H9 (cell line): Measurements from ENCODE around the gene ISG20L2. TPM values are rescaled to one million over a fixed set of nuclear protein-coding genes. Genes with fewer than 3 reads are reported as not detected.

Experiments used
- DNase-seq: peaks from one replicate; pipeline ENCODE4 v3.0.0-alpha.2; 2017
- H2AFZ ChIP-seq: one replicate; pipeline ENCODE4 v1.6.1; 2013; ENCODE audit warnings: mild to moderate bottlenecking, low read length, control low read depth, moderate library complexity
- H2AK5ac ChIP-seq: 2 replicates; pipeline ENCODE4 v1.6.1; 2013; ENCODE audit warnings: low read length, control low read depth, mixed read lengths; ENCODE audit not compliant: insufficient read length
- H2BK120ac ChIP-seq: one replicate; pipeline ENCODE4 v1.6.1; 2013; ENCODE audit warnings: low read depth, mild to moderate bottlenecking, low read length, control low read depth, inconsistent platforms; ENCODE audit not compliant: poor library complexity, severe bottlenecking
- H2BK12ac ChIP-seq: 2 replicates; pipeline ENCODE4 v1.6.1; 2013; ENCODE audit warnings: low read length, control low read depth, mixed read lengths, low read depth; ENCODE audit not compliant: insufficient read length
- H2BK15ac ChIP-seq: 2 replicates; pipeline ENCODE4 v1.6.1; 2013; ENCODE audit warnings: low read depth, low read length, control low read depth
- H2BK20ac ChIP-seq: one replicate; pipeline ENCODE4 v1.6.1; 2013; ENCODE audit warnings: low read depth, mild to moderate bottlenecking, low read length, control low read depth, inconsistent platforms; ENCODE audit not compliant: poor library complexity, severe bottlenecking
- H2BK5ac ChIP-seq: 2 replicates; pipeline ENCODE4 v1.6.1; 2013; ENCODE audit warnings: low read length, control low read depth, mixed read lengths; ENCODE audit not compliant: insufficient read length
- H3K14ac ChIP-seq: 2 replicates; pipeline ENCODE4 v1.6.1; 2013; ENCODE audit warnings: low read length, control low read depth; ENCODE audit not compliant: insufficient read depth
- H3K18ac ChIP-seq: 2 replicates; pipeline ENCODE4 v1.6.1; 2013; ENCODE audit warnings: low read depth, mild to moderate bottlenecking, mixed read lengths, low read length, control low read depth; ENCODE audit not compliant: insufficient read length
- H3K23ac ChIP-seq: 2 replicates; pipeline ENCODE4 v1.6.1; 2013; ENCODE audit warnings: low read length, control low read depth, mixed read lengths, low read depth; ENCODE audit not compliant: insufficient read length
- H3K23me2 ChIP-seq: 2 replicates; pipeline ENCODE4 v1.6.1; 2013; ENCODE audit warnings: low read depth, mild to moderate bottlenecking, mixed read lengths, low read length, control low read depth; ENCODE audit not compliant: insufficient read length, poor library complexity, severe bottlenecking
- H3K27ac ChIP-seq: 2 replicates; pipeline ENCODE4 v1.5.1; 2013; ENCODE audit warnings: low read length, control low read depth, mixed read lengths, low read depth; ENCODE audit not compliant: insufficient read length
- H3K27me3 ChIP-seq: 2 replicates; pipeline ENCODE4 v1.6.1; 2013; ENCODE audit warnings: low read length, control low read depth, inconsistent platforms; ENCODE audit not compliant: insufficient read depth
- H3K4ac ChIP-seq: 2 replicates; pipeline ENCODE4 v1.6.1; 2013; ENCODE audit warnings: low read depth, mild to moderate bottlenecking, control low read depth, inconsistent platforms, low read length, moderate library complexity
- H3K4me1 ChIP-seq: 2 replicates; pipeline ENCODE4 v1.6.1; 2013; ENCODE audit warnings: low read length, control low read depth, inconsistent platforms; ENCODE audit not compliant: insufficient read depth
- H3K4me2 ChIP-seq: 2 replicates; pipeline ENCODE4 v1.6.1; 2013; ENCODE audit warnings: low read length, control low read depth, mixed read lengths; ENCODE audit not compliant: insufficient read length, insufficient read depth
- H3K56ac ChIP-seq: 2 replicates; pipeline ENCODE4 v1.6.1; 2013; ENCODE audit warnings: low read depth, mild to moderate bottlenecking, mixed read lengths, low read length, control low read depth; ENCODE audit not compliant: insufficient read length
- H3K79me1 ChIP-seq: 2 replicates; pipeline ENCODE4 v1.6.1; 2013; ENCODE audit warnings: low read depth, mild to moderate bottlenecking, moderate library complexity, low read length, control low read depth, inconsistent platforms; ENCODE audit not compliant: insufficient read depth, poor library complexity, severe bottlenecking
- H3K79me2 ChIP-seq: 2 replicates; pipeline ENCODE4 v1.6.1; 2013; ENCODE audit warnings: low read length, control low read depth, inconsistent platforms; ENCODE audit not compliant: insufficient read depth
- H3K9ac ChIP-seq: 2 replicates; pipeline ENCODE4 v1.6.1; 2013; ENCODE audit warnings: low read length, control low read depth, mixed read lengths; ENCODE audit not compliant: insufficient read length; ENCODE audit errors: extremely low read depth
- H3K9me3 ChIP-seq: one replicate; pipeline ENCODE4 v1.6.1; 2013; ENCODE audit warnings: low read depth, low read length, inconsistent platforms; ENCODE audit not compliant: control insufficient read depth
- H3T11ph ChIP-seq: one replicate; pipeline ENCODE4 v1.6.1; 2013; ENCODE audit warnings: mild to moderate bottlenecking, low read length, control low read depth, inconsistent platforms
- H4K20me1 ChIP-seq: one replicate; pipeline ENCODE4 v1.6.1; 2013; ENCODE audit not compliant: control insufficient read depth, insufficient read length, insufficient read depth
- H4K5ac ChIP-seq: 2 replicates; pipeline ENCODE4 v1.6.1; 2013; ENCODE audit warnings: low read depth, mild to moderate bottlenecking, mixed read lengths, low read length, control low read depth; ENCODE audit not compliant: insufficient read length
- H4K8ac ChIP-seq: replicated peaks from 2 replicates; pipeline ENCODE4 v1.6.1; 2013; ENCODE audit warnings: low read length, control low read depth, mixed read lengths, low read depth; ENCODE audit not compliant: insufficient read length
- H4K91ac ChIP-seq: 2 replicates; pipeline ENCODE4 v1.6.1; 2013; ENCODE audit warnings: low read depth, mild to moderate bottlenecking, moderate library complexity, mixed read lengths, low read length, control low read depth; ENCODE audit not compliant: insufficient read length
- H3K27ac Mint-ChIP-seq, 3 experiments: 2 replicates in 2 of 3; 3 replicates in 1 of 3; pipeline ENCODE4 v1.8.0; 2020 to 2021; ENCODE audit warnings: mixed read lengths in 3 of 3, mild to moderate bottlenecking in 1 of 3, moderate library complexity in 1 of 3
- H3K27me3 Mint-ChIP-seq: 2 replicates; pipeline ENCODE4 v1.8.0; 2021; ENCODE audit warnings: low read depth, mild to moderate bottlenecking, moderate library complexity, mixed read lengths
- H3K36me3 Mint-ChIP-seq, 3 experiments: 2 replicates in 2 of 3; 3 replicates in 1 of 3; pipeline ENCODE4 v1.8.0; 2020 to 2021; ENCODE audit warnings: low read depth in 3 of 3, mixed read lengths in 3 of 3; ENCODE audit not compliant: insufficient read depth in 1 of 3
- H3K4me1 Mint-ChIP-seq, 2 experiments: 2 replicates each; pipeline ENCODE4 v1.8.0; 2020; ENCODE audit warnings: mixed read lengths in 2 of 2
- H3K4me3 Mint-ChIP-seq, 2 experiments: 2 replicates in 1 of 2; 3 replicates in 1 of 2; pipeline ENCODE4 v1.8.0; 2020 to 2021; ENCODE audit warnings: mild to moderate bottlenecking in 2 of 2, mixed read lengths in 2 of 2, moderate library complexity in 1 of 2
- H3K9me3 Mint-ChIP-seq, 2 experiments: 2 replicates in 1 of 2; 3 replicates in 1 of 2; pipeline ENCODE4 v1.8.0; 2020; ENCODE audit warnings: mild to moderate bottlenecking in 2 of 2, mixed read lengths in 2 of 2, moderate library complexity in 1 of 2
- CTCF ChIP-seq: fragments of 200-600 bp; sonication (generic); conservative IDR thresholded peaks from 3 replicates; pipeline ENCODE4 v1.8.0; 2021; ENCODE audit warnings: antibody characterized with exemption, mild to moderate bottlenecking
- WGBS: extraction: QIAGEN DNeasy Blood & Tissue Kit; methylation state at CpG from one replicate; pipeline ENCODE4 v1.1.7; 2013; ENCODE audit warnings: missing lambda C conversion rate, low lambda C conversion rate, mixed read lengths; ENCODE audit not compliant: insufficient read length; ENCODE audit errors: extremely low coverage; 5-methylcytosine and 5-hydroxymethylcytosine counted together
- total RNA-seq: library from RNA; stranded (reverse); gene quantifications from 2 replicates; pipeline ENCODE4 v1.2.1, GENCODE V29; 2021

The ISG20L2 gene
- total RNA-seq, 1 experiment from 2014 or later = 57.6 TPM

DNA sequence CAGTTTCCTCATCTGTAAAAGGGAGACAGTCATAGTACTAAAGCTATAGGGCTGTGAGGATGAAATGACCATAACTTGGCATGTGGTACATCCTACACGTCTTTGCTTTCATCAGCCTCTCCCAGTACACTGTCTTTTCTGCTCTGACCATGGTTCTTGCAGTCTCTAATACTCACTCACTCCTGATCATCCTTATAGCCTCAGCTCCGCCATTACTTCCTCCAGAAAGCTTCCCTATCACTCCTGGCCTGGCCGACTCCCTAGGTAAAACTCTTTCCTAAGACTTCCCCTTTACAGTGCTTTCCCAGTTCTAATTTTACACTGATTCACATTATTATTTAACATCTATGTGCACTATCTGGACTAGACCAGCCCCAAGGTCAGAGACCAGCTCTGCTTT, 17.3 kb upstream of the ISG20L2 start:
- no peak overlapping the region for H2BK5ac ChIP-seq
- H3K14ac ChIP-seq = no peak overlapping the region
- H3K23ac ChIP-seq = no peak overlapping the region
- no peak overlapping the region for H3K18ac ChIP-seq
- no peak overlapping the region for H2BK20ac ChIP-seq
- H3K4ac ChIP-seq = no peak overlapping the region
- Mint-ChIP-seq H3K36me3 (peaks cover 33 to 51% (median 40%) of the 10 kb centered on the region in 3 experiments), H3K4me1 (peaks cover 64 to 70% of the 10 kb centered on the region in 2 experiments), H3K27me3 (no peaks in the 10 kb centered on the region), H3K4me3 (peak overlapping the region; percentile 82 to 91), H3K9me3 (no peaks in the 10 kb centered on the region), H3K27ac (peak overlapping the region; percentile 81 to 100 (median 100); a peak in 5 of 7 replicates)
- 0 out of 2 replicates have a peak overlapping the region, but pooled peaks have one; percentile 27 for H2BK15ac ChIP-seq
- H3K9ac ChIP-seq = peak overlapping the region; percentile 53
- H4K20me1 ChIP-seq = no peaks in the 10 kb centered on the region
- no peak overlapping the region for H4K8ac ChIP-seq
- peak overlapping the region; percentile 53 for H3K4me2 ChIP-seq
- no peak overlapping the region for H2AK5ac ChIP-seq
- TF ChIP-seq CTCF = no peak
- no peak overlapping the region for H3K27ac ChIP-seq
- no peak overlapping the region for H2BK12ac ChIP-seq
- H3K79me2 ChIP-seq = peaks cover 32% of the 10 kb centered on the region; the same call in 1 of the 2 replicates
- H3K4me1 ChIP-seq = peaks cover 26% of the 10 kb centered on the region
- H3T11ph ChIP-seq = no peak overlapping the region
- no peak overlapping the region for H4K5ac ChIP-seq
- peak overlapping the region; percentile 43 for H4K91ac ChIP-seq
- H2BK120ac ChIP-seq = no peak overlapping the region
- no peak for DNase-seq
- no CpG with 5 or more reads among the region's 3 CpGs for WGBS
- H3K56ac ChIP-seq = no peak overlapping the region
- H3K9me3 ChIP-seq = no peaks in the 10 kb centered on the region
- peaks cover 23% of the 10 kb centered on the region for H3K23me2 ChIP-seq
- H3K27me3 ChIP-seq = no peaks in the 10 kb centered on the region
- H3K79me1 ChIP-seq = no peaks in the 10 kb centered on the region
- H2AFZ ChIP-seq = no peak overlapping the region
